Osteocyte (in vitro differentiated cells): Measurements from ENCODE around the gene CSMD2. TPM values are rescaled to one million over a fixed set of nuclear protein-coding genes. Genes with fewer than 3 reads are reported as not detected.

Source experiments
- DNase-seq: peaks from one replicate; pipeline ENCODE4 v3.0.0; 2021; ENCODE audit warnings: mixed read lengths; ENCODE audit not compliant: unreplicated experiment; ENCODE audit errors: extremely low spot score
- H3K27ac Mint-ChIP-seq: one replicate; pipeline ENCODE4 v1.8.0; 2021; ENCODE audit warnings: mild to moderate bottlenecking, mixed read lengths; ENCODE audit not compliant: unreplicated experiment
- H3K27me3 Mint-ChIP-seq: one replicate; pipeline ENCODE4 v1.8.0; 2021; ENCODE audit warnings: mixed read lengths; ENCODE audit not compliant: unreplicated experiment
- H3K36me3 Mint-ChIP-seq: one replicate; pipeline ENCODE4 v1.8.0; 2021; ENCODE audit warnings: mixed read lengths; ENCODE audit not compliant: unreplicated experiment
- H3K4me1 Mint-ChIP-seq: one replicate; pipeline ENCODE4 v1.8.0; 2021; ENCODE audit warnings: mixed read lengths; ENCODE audit not compliant: unreplicated experiment
- H3K4me3 Mint-ChIP-seq: one replicate; pipeline ENCODE4 v1.8.0; 2021; ENCODE audit warnings: mild to moderate bottlenecking, moderate library complexity, mixed read lengths; ENCODE audit not compliant: unreplicated experiment
- H3K9me3 Mint-ChIP-seq: one replicate; pipeline ENCODE4 v1.8.0; 2021; ENCODE audit warnings: mixed read lengths; ENCODE audit not compliant: unreplicated experiment
- total RNA-seq: library from RNA; stranded (reverse); gene quantifications from 2 replicates; pipeline ENCODE4 v1.2.1, GENCODE V29; 2021
- TF ChIP-seq, protein P1 (sequence below): fragments of 200-600 bp; sonication (generic); IDR thresholded peaks from 2 replicates; pipeline ENCODE4 v1.5.0; 2021; ENCODE audit warnings: antibody characterized with exemption, mild to moderate bottlenecking, moderate library complexity

The CSMD2 gene
- total RNA-seq, 1 donor from 2014 or later, result not detected

DNA sequence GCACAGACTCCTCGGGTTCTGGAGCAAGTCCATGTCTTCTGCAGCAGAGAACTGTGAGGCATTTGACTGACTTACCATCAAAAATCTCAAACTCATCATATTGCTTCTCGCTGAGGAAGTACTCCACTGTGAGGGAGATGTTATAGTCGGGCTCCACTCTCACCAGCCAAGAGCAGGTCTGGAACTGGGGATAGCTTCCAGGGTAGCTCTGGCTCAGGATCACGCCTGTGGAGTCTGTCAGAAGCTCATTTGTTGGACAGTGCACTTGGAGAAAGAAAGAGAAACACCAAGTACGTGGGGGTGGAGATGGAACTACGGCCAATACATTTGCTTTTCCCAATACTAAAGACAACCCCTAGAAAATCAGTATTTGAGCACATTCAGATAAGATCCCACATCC, 581.5 kb downstream of the CSMD2 start:
- Mint-ChIP-seq H3K9me3 (no peaks in the 10 kb centered on the region), H3K27ac (no peak overlapping the region), H3K27me3 (peaks cover 7% of the 10 kb centered on the region), H3K4me1 (no peaks in the 10 kb centered on the region), H3K36me3 (no peaks in the 10 kb centered on the region), H3K4me3 (no peak overlapping the region)
- TF ChIP-seq, protein P1, sequence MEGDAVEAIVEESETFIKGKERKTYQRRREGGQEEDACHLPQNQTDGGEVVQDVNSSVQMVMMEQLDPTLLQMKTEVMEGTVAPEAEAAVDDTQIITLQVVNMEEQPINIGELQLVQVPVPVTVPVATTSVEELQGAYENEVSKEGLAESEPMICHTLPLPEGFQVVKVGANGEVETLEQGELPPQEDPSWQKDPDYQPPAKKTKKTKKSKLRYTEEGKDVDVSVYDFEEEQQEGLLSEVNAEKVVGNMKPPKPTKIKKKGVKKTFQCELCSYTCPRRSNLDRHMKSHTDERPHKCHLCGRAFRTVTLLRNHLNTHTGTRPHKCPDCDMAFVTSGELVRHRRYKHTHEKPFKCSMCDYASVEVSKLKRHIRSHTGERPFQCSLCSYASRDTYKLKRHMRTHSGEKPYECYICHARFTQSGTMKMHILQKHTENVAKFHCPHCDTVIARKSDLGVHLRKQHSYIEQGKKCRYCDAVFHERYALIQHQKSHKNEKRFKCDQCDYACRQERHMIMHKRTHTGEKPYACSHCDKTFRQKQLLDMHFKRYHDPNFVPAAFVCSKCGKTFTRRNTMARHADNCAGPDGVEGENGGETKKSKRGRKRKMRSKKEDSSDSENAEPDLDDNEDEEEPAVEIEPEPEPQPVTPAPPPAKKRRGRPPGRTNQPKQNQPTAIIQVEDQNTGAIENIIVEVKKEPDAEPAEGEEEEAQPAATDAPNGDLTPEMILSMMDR, result no peak
- DNase-seq, result peak; percentile 10

DNA sequence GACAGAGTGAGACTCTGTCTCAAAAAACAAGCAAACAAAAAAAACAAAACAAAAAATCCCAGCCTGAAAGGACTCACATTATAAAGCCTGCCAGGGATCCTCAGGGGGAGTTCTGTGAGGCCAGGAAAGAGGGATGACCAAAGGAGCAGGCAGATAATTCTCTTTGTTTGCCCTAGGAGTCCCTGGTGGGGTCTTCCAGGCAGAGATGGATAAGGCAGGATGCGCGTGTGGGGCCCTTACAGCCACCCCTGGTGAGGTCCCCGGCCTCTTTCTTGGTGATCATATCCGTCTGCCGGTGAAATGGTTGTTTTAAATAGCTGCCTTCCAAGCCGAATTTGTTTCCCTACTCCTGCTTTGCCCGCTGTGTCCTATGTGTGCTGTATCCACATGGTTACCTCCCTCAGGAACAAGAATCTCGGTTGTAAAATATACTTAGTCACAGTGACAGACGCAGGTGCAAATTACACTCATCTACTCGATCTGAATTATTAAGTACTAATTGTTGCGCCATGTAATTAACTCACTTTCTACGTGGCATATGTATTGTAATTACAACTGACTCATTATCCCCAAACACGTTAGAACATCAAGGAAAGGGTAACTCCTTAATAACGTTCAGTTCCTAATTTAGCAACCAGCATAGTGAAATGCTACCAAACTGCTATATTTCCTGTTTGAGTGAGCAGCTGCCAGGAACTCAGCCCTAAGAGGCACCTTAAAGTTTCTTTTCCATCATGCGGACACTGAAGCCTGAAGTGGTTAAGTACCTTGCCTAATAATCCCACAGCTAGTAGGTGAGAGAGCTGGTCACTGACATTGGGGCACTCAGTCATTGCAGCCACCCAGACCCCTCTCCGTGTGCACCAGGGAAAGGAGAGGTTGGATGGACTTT, 586.2 kb downstream of the CSMD2 start:
- no peak overlapping the region for H3K27ac Mint-ChIP-seq
- peaks cover 7% of the 10 kb centered on the region for H3K9me3 Mint-ChIP-seq
- no peaks in the 10 kb centered on the region for H3K4me1 Mint-ChIP-seq
- TF ChIP-seq, protein P1, result no peak
- H3K4me3 Mint-ChIP-seq, result no peak overlapping the region
- H3K36me3 Mint-ChIP-seq, result no peaks in the 10 kb centered on the region
- peak; percentile 44 for DNase-seq
- peaks cover 5% of the 10 kb centered on the region for H3K27me3 Mint-ChIP-seq

GRCh38 chr1:33577663-33578062, 587.4 kb downstream of the CSMD2 start:
- Mint-ChIP-seq H3K27ac (no peak overlapping the region), H3K9me3 (peaks cover 10% of the 10 kb centered on the region), H3K4me1 (no peaks in the 10 kb centered on the region), H3K27me3 (peaks cover 11% of the 10 kb centered on the region), H3K36me3 (no peaks in the 10 kb centered on the region), H3K4me3 (no peak overlapping the region)
- TF ChIP-seq, protein P1, result no peak
- peak; percentile 36 for DNase-seq

DNA sequence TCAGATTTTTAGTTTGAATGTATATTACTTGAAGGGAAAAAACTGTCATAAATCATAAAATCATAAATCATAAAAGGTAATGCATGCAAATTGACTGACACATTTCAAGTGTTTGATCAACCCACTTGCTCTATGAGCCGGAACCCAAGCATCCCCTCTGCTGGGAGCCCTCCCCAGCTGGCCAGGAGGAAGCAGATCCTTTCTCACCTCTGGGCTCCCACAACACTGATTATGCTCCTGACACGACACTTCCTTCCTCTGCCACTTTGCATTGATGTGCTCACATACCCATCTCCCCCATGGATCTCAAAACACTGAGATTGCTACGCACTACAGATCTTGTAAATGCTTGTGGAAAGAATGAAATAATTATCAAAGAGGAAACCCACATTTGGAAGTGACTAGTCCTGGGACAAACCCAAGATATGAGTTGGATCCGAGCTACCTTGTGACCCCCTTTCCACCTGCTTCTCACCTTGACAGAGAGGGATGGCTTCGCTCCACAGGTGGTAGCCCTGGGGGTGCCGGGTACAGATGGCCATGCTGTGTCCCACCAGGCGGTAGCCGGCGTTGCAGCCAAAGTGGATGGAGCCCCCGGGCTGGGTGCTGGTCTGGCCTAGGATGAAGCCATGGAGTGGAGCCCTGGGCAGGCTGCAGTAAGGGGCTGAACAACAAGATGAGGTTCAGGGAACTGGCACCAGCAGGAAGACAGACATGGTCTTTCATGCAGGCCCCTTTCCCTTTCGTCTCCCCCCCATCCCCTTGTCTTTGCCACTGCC, 588.0 kb downstream of the CSMD2 start:
- peaks cover 11% of the 10 kb centered on the region for H3K27me3 Mint-ChIP-seq
- peaks cover 10% of the 10 kb centered on the region for H3K9me3 Mint-ChIP-seq
- H3K4me1 Mint-ChIP-seq, result no peaks in the 10 kb centered on the region
- H3K36me3 Mint-ChIP-seq, result no peaks in the 10 kb centered on the region
- peak; percentile 77 for DNase-seq
- TF ChIP-seq, protein P1, result no peak
- H3K4me3 Mint-ChIP-seq, result no peak overlapping the region
- no peak overlapping the region for H3K27ac Mint-ChIP-seq

- peaks cover 10% of the 10 kb centered on the region for H3K9me3 Mint-ChIP-seq
- peaks cover 7% of the 10 kb centered on the region for H3K27me3 Mint-ChIP-seq
- no peak overlapping the region for H3K27ac Mint-ChIP-seq
- peak; percentile 57 for DNase-seq
- no peaks in the 10 kb centered on the region for H3K36me3 Mint-ChIP-seq
- no peaks in the 10 kb centered on the region for H3K4me1 Mint-ChIP-seq
- TF ChIP-seq, protein P1, result no peak
- no peak overlapping the region for H3K4me3 Mint-ChIP-seq
Measured at GRCh38 chr1:33575324-33575879, 589.6 kb downstream of the CSMD2 start.
